ENCODE results near the gene CPEB2.

CPEB2 gene

GRCh38 chr4:15001869-15002658 lies at the start of gene CPEB2:
CPEB2 (plus strand) TSS chr4:15002481; CDS start chr4:15002674, 193 bp downstream.
- no peak for TF ChIP-seq CTCF (IDR thresholded peaks at IDR 0.05; ENCODE audit: low read depth, low read length)
- peak within 1 kb of the TSS; percentile 93 for H3K27ac ChIP-seq
- no peaks in the 10 kb centered on the region for H3K9me3 ChIP-seq (ENCODE audit: severe bottlenecking)
- H3K36me3 ChIP-seq, result no peaks in the 10 kb centered on the region
- no peaks in the 10 kb centered on the region for H3K27me3 ChIP-seq (ENCODE audit: insufficient read depth, low read depth, severe bottlenecking)
- DNase-seq, result peak; percentile 99
- H3K4me3 ChIP-seq (ENCODE audit: low read depth, low read length), result peak within 1 kb of the TSS; percentile 75

GRCh38 chr4:14958436-14958835 lies 43.8 kb upstream of the CPEB2 start:
- Histone ChIP-seq H3K36me3 (no peaks in the 10 kb centered on the region), H3K27ac (no peak overlapping the region), H3K4me3 (ENCODE audit: low read depth, low read length) (no peak overlapping the region), H3K27me3 (ENCODE audit: insufficient read depth, low read depth, severe bottlenecking) (no peaks in the 10 kb centered on the region), H3K9me3 (ENCODE audit: severe bottlenecking) (no peaks in the 10 kb centered on the region)
- no peak for DNase-seq
- TF ChIP-seq CTCF (IDR thresholded peaks at IDR 0.05; ENCODE audit: low read depth, low read length), result no peak

GRCh38 chr4:14961292-14961691 lies 41.0 kb upstream of the CPEB2 start:
- H3K27me3 ChIP-seq (ENCODE audit: insufficient read depth, low read depth, severe bottlenecking), result no peaks in the 10 kb centered on the region
- no peak for DNase-seq
- H3K9me3 ChIP-seq (ENCODE audit: severe bottlenecking), result no peaks in the 10 kb centered on the region
- no peak overlapping the region for H3K27ac ChIP-seq
- no peaks in the 10 kb centered on the region for H3K36me3 ChIP-seq
- no peak for TF ChIP-seq CTCF (IDR thresholded peaks at IDR 0.05; ENCODE audit: low read depth, low read length)
- no peak overlapping the region for H3K4me3 ChIP-seq (ENCODE audit: low read depth, low read length)

GRCh38 chr4:14965071-14965470 lies 37.2 kb upstream of the CPEB2 start:
- Histone ChIP-seq H3K27ac (no peak overlapping the region), H3K9me3 (ENCODE audit: severe bottlenecking) (no peaks in the 10 kb centered on the region), H3K36me3 (no peaks in the 10 kb centered on the region), H3K27me3 (ENCODE audit: insufficient read depth, low read depth, severe bottlenecking) (no peaks in the 10 kb centered on the region), H3K4me3 (ENCODE audit: low read depth, low read length) (no peak overlapping the region)
- TF ChIP-seq CTCF (IDR thresholded peaks at IDR 0.05; ENCODE audit: low read depth, low read length), result no peak
- no peak for DNase-seq

- Histone ChIP-seq H3K36me3 (no peaks in the 10 kb centered on the region), H3K9me3 (ENCODE audit: severe bottlenecking) (no peaks in the 10 kb centered on the region), H3K27me3 (ENCODE audit: insufficient read depth, low read depth, severe bottlenecking) (no peaks in the 10 kb centered on the region), H3K27ac (no peak overlapping the region), H3K4me3 (ENCODE audit: low read depth, low read length) (no peak overlapping the region)
- TF ChIP-seq CTCF (IDR thresholded peaks at IDR 0.05; ENCODE audit: low read depth, low read length), result no peak
- DNase-seq, result no peak
Observed at GRCh38 chr4:14967982-14968381, 34.3 kb upstream of the CPEB2 start.

GRCh38 chr4:14977830-14978229 lies 24.5 kb upstream of the CPEB2 start:
- no peak for TF ChIP-seq CTCF (IDR thresholded peaks at IDR 0.05; ENCODE audit: low read depth, low read length)
- no peaks in the 10 kb centered on the region for H3K36me3 ChIP-seq
- H3K27ac ChIP-seq, result no peak overlapping the region
- no peak for DNase-seq
- no peak overlapping the region for H3K4me3 ChIP-seq (ENCODE audit: low read depth, low read length)
- H3K27me3 ChIP-seq (ENCODE audit: insufficient read depth, low read depth, severe bottlenecking), result no peaks in the 10 kb centered on the region
- no peaks in the 10 kb centered on the region for H3K9me3 ChIP-seq (ENCODE audit: severe bottlenecking)

Measured in WERI-Rb-1 (cell line).